Astrocyte of the cerebellum (primary cell): ENCODE data around the gene HOXD13.

Experiments used
- DNase-seq: peaks from one replicate; pipeline ENCODE4 v3.0.0-alpha.2; 2011; ENCODE audit warnings: low read depth
- H3K4me3 ChIP-seq: 2 replicates; pipeline ENCODE4 v1.5.1; 2011; ENCODE audit warnings: mild to moderate bottlenecking, low read depth, low read length, moderate library complexity
- in situ Hi-C: cut with HindIII; loops from 2 replicates; pipeline ENCODE4 v1.10.0; 2017; ENCODE audit warnings: low sequenced_read_pairs
- TF ChIP-seq, protein P1 (sequence below): IDR thresholded peaks from 2 replicates; pipeline ENCODE4 v1.5.1; 2012; ENCODE audit warnings: low read length, low read depth, moderate library complexity, mild to moderate bottlenecking; ENCODE audit errors: missing control alignments

Gene HOXD13

DNA sequence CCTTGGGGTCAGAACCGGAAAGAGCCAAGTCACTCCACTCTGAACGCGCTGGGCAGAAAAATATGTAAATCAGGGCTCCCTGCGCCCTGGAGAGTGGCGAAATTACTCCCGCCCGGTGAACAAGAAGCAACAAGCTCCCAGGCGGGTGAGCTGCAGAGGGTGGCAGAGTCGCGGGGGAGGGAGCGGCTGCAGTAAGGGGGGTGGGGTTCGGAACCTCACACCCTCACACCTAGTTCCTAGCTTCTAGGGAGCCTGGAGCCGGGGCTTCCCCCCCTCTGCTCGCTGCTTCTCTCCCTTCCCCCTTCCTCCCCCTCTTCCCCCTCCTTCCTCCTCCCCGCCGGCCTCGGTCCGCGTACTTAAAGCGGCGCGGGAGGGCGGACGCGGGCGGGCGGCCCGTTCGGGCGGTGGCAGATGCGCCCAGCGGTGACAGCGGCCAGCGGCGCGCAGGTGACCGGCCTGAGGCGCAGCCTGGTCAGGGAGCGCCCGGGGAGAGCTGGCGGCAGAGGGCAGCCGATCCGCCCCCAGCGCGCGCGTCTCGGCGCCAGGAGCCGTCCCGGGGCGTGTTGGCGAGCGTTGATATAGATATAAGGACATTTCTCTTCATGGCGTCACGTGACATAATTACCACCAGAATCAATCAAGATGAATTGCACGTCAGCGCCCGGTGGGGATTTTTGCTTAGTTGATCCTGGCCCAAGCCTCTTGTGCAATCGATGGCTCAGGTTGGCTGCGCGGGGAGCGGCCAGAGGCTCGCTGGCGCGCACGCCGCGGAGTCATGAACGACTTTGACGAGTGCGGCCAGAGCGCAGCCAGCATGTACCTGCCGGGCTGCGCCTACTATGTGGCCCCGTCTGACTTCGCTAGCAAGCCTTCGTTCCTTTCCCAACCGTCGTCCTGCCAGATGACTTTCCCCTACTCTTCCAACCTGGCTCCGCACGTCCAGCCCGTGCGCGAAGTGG lies 14.3 kb downstream of the HOXD13 start, which contains the start of gene HOXD11:
Gene HOXD11 (plus strand): TSS at position 700 of the 959 bp plus-strand sequence. CDS start 76 bp downstream, at position 776.
- in situ Hi-C loops, result loop anchor here (25.0 kb wide), 1 partner anchor 1030 kb away; no protein-coding TSS in a partner anchor
- no peak for DNase-seq
- H3K4me3 ChIP-seq, result no peak within 1 kb of the TSS
- TF ChIP-seq, protein P1, sequence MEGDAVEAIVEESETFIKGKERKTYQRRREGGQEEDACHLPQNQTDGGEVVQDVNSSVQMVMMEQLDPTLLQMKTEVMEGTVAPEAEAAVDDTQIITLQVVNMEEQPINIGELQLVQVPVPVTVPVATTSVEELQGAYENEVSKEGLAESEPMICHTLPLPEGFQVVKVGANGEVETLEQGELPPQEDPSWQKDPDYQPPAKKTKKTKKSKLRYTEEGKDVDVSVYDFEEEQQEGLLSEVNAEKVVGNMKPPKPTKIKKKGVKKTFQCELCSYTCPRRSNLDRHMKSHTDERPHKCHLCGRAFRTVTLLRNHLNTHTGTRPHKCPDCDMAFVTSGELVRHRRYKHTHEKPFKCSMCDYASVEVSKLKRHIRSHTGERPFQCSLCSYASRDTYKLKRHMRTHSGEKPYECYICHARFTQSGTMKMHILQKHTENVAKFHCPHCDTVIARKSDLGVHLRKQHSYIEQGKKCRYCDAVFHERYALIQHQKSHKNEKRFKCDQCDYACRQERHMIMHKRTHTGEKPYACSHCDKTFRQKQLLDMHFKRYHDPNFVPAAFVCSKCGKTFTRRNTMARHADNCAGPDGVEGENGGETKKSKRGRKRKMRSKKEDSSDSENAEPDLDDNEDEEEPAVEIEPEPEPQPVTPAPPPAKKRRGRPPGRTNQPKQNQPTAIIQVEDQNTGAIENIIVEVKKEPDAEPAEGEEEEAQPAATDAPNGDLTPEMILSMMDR, result no peak

DNA sequence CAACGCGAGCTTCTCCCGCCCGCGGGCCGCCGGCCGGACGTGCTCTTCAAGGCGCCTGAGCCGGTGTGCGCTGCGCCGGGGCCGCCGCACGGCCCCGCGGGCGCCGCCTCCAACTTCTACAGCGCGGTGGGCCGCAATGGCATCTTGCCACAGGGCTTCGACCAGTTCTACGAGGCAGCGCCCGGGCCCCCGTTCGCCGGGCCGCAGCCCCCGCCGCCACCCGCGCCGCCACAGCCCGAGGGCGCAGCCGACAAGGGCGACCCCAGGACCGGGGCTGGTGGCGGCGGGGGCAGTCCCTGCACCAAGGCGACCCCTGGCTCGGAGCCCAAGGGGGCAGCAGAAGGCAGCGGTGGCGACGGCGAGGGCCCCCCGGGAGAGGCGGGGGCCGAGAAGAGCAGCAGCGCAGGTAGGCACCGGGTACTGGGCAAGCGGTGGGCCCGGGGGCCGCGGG lies 15.2 kb downstream of the HOXD13 start:
- TF ChIP-seq, protein P1, result no peak
- no peak for DNase-seq
- no peak overlapping the region for H3K4me3 ChIP-seq
- in situ Hi-C loops, result loop anchor here (25.0 kb wide), 1 partner anchor 1030 kb away; no protein-coding TSS in a partner anchor

DNA sequence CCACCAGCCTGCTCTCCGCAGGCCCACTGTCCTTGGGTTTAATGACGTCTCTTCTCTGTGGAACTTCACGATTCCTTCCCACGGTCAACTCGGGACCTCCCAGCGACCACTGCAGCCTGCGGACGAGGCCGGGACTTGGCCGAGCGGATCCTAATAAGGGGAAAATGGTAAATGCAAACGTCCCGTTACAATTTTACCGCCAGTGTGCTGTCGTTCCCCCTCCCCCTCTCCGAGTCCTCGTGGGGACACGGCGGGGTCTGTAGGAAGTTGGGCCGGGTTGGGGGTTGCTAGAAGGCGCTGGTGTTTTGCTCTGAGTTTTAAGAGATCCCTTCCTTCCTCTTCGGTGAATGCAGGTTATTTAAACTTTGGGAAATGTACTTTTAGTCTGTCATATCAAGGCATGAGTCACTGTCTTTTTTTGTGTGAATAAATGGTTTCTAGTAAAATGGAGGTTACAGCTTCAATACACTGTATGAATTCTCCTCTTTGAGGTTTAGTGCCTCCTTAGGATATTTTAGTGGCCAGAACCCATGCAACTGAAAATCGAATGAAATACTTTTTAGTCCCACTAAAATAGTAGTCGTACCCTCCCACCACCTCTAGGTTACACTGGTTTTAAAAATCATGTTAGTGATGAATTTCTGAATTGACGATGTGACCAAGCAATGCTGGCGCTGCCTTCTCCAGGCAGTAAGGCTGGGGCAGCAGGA lies 16.8 kb downstream of the HOXD13 start:
- TF ChIP-seq, protein P1, result no peak
- in situ Hi-C loops, result loop anchor here (25.0 kb wide), 1 partner anchor 1028 kb away; no protein-coding TSS in a partner anchor
- no peak overlapping the region for H3K4me3 ChIP-seq
- DNase-seq, result no peak

DNA sequence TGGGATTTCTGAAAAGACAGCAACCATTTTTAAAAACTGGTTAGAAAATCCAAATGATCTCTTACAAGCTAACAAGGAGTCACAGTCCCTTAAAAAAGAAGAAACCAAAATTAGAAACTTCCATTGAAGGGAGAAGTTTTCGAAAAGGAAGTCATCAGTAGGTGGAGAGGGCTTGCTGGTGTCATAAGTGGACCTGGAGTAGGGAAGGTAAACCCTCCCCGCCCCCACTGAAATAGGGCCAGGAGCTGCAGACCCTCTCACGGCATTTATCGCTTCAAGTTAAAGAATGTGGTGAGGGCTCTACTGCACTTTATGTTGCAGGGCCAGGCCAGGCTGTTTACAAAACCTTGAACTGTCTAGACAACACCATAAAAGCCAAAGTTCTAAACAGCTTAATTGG lies 17.4 kb downstream of the HOXD13 start:
- in situ Hi-C loops, result loop anchor here (25.0 kb wide), 1 partner anchor 1027 kb away; no protein-coding TSS in a partner anchor
- no peak overlapping the region for H3K4me3 ChIP-seq
- DNase-seq, result no peak
- TF ChIP-seq, protein P1, result no peak

DNA sequence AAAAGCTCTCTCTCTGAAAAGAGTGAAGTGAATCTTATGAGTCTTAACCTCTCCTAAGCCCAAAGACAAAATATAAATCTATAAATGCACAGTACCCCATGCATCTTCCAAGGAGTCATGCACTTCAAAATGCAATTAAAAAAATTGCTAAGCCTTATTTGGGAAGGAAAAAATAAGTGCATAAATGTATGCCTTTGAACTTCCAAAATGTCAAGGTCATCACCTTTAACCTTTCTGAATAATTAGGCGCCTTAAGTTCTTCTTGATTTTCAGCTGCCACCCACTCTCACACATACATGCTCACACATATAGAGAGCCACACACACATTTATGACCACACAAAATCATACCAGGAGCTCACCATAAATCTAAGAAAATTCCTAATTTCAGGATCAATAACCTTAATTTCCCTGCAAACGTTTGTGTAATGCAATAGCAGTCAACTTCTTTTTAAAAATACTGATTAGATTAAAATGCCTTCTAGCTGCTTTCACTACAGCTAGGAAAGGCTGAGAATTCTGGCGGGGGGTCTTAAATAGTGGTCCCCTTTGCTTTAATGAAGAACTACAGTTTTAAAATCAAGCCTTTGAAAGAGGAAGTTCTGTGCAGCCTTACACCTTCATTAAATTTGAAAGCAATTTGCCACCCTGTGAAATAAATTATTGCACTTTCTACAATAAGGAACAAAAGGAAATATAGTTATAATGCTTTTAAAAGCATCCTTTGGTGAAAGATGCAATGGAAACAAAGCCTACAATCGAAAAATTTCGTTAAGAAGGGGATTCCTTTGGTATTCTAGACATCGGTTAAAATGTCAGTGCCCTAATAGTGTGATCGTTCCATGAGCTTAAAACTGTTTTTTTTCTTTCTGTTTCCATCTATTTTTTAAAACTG lies 18.1 kb downstream of the HOXD13 start:
- no peak for DNase-seq
- in situ Hi-C loops, result loop anchor here (25.0 kb wide), 1 partner anchor 1027 kb away; no protein-coding TSS in a partner anchor
- H3K4me3 ChIP-seq, result no peak overlapping the region
- TF ChIP-seq, protein P1, result no peak
